Thoracic aorta (tissue), 2 donors: ENCODE data around the gene ZNF679. TPM values are rescaled to one million over a fixed set of nuclear protein-coding genes. Genes with fewer than 3 reads are reported as not detected.
"Not testable (repeated sequence)": the region's sequence is repeated elsewhere in the genome, so short reads cannot be mapped to it uniquely, and the experiment has no call there.

Source experiments
- ATAC-seq: fragments of 150-250 bp; one replicate; pipeline ENCODE4 v1.8.0; 2017; ENCODE audit warnings: low read depth; ENCODE audit not compliant: insufficient number of reproducible peaks, low FRiP score
- DNase-seq: peaks from one replicate; pipeline ENCODE4 v3.0.0-alpha.2; 2020; ENCODE audit warnings: low spot score
- H3K27ac ChIP-seq, 2 donors: fragments of 200-600 bp; sonication (generic); 1 replicate in 1 of 2; 2 replicates in 1 of 2; pipeline ENCODE4 v1.5.1; 2016; ENCODE audit warnings: mild to moderate bottlenecking in 2 of 2, moderate library complexity in 2 of 2
- H3K27me3 ChIP-seq: fragments of 200-600 bp; sonication (generic); replicated peaks from 2 replicates; pipeline ENCODE4 v1.6.0; 2016; ENCODE audit warnings: mild to moderate bottlenecking; ENCODE audit not compliant: insufficient read depth
- H3K36me3 ChIP-seq: fragments of 200-600 bp; sonication (generic); one replicate; pipeline ENCODE4 v1.5.1; 2016
- H3K4me1 ChIP-seq, 2 donors: fragments of 200-600 bp; sonication (generic); 1 replicate in 1 of 2; 2 replicates in 1 of 2; pipeline versions ENCODE4 v1.5.1 to v1.6.0; 2016; ENCODE audit warnings: low read depth in 2 of 2, mild to moderate bottlenecking in 1 of 2; ENCODE audit not compliant: control insufficient read depth in 1 of 2
- H3K4me3 ChIP-seq: fragments of 200-600 bp; sonication (generic); 2 replicates; pipeline ENCODE4 v1.5.1; 2016; ENCODE audit warnings: mild to moderate bottlenecking
- H3K9me3 ChIP-seq: fragments of 200-600 bp; sonication (generic); 2 replicates; pipeline ENCODE4 v1.5.1; 2016
- CTCF ChIP-seq: fragments of 200-600 bp; sonication (generic); IDR thresholded peaks from one replicate; pipeline ENCODE4 v1.5.1; 2019; ENCODE audit warnings: antibody characterized with exemption
- total RNA-seq, 2 donors: library from RNA; depleted of rRNA; stranded (reverse); fragments of >200 nt; gene quantifications; one replicate each; pipeline versions ENCODE4 v1.1.0 to v1.2.3, GENCODE V29; 2016

Gene ZNF679
- total RNA-seq, 2 donors from 2014 or later: not detected

- Histone ChIP-seq H3K4me3 (no peak overlapping the region), H3K27ac (no peak overlapping the region), H3K36me3 (no peaks in the 10 kb centered on the region), H3K27me3 (no peaks in the 10 kb centered on the region), H3K9me3 (no peaks in the 10 kb centered on the region), H3K4me1 (no peaks in the 10 kb centered on the region)
- no peak for TF ChIP-seq CTCF
- no peak for DNase-seq
- ATAC-seq: no peak
Measured at GRCh38 chr7:64294701-64295420, 66.6 kb downstream of the ZNF679 start.

GRCh38 chr7:64297418-64297817 is 69.1 kb downstream of the ZNF679 start:
- H3K4me1 ChIP-seq, H3K36me3 ChIP-seq, H3K27ac ChIP-seq, H3K9me3 ChIP-seq, ATAC-seq, DNase-seq, H3K4me3 ChIP-seq, H3K27me3 ChIP-seq: not testable (repeated sequence)

GRCh38 chr7:64300641-64301405 is 72.5 kb downstream of the ZNF679 start:
- Histone ChIP-seq H3K9me3 (no peaks in the 10 kb centered on the region), H3K27me3 (no peaks in the 10 kb centered on the region), H3K4me1 (no peaks in the 10 kb centered on the region), H3K36me3 (no peaks in the 10 kb centered on the region), H3K27ac (no peak overlapping the region), H3K4me3 (no peak overlapping the region)
- no peak for DNase-seq
- peak; percentile 35 for ATAC-seq
- TF ChIP-seq CTCF: no peak

- H3K4me3 ChIP-seq: peak overlapping the region; percentile 76
- no peaks in the 10 kb centered on the region for H3K27me3 ChIP-seq
- H3K9me3 ChIP-seq: no peaks in the 10 kb centered on the region
Measured at GRCh38 chr7:64307254-64308015, 79.2 kb downstream of the ZNF679 start.

GRCh38 chr7:64308016-64308270 is 79.7 kb downstream of the ZNF679 start:
- Histone ChIP-seq H3K27me3 (no peaks in the 10 kb centered on the region), H3K4me3 (peak overlapping the region; percentile 76), H3K4me1 (peaks cover 0 to 6% of the 10 kb centered on the region in 2 donors), H3K9me3 (no peaks in the 10 kb centered on the region), H3K27ac (peak overlapping the region; percentile 79 to 90), H3K36me3 (no peaks in the 10 kb centered on the region)
- DNase-seq (no peak), ATAC-seq (no peak)
- no peak for TF ChIP-seq CTCF

More at GRCh38 chr7:64307254-64308015, 79.2 kb downstream of the ZNF679 start:
- peak; percentile 83 for DNase-seq
- Histone ChIP-seq H3K27ac (peak overlapping the region; percentile 79 to 90), H3K36me3 (no peaks in the 10 kb centered on the region), H3K4me1 (peaks cover 0 to 6% of the 10 kb centered on the region in 2 donors)
- peak; percentile 93 for ATAC-seq
- peak; percentile 31 for TF ChIP-seq CTCF
